Bronchial epithelial cell (primary cell): ENCODE results near the gene MACROH2A1. TPM values are rescaled to one million over a fixed set of nuclear protein-coding genes. Genes with fewer than 3 reads are reported as not detected.

Source experiments
- DNase-seq: peaks from one replicate; pipeline ENCODE4 v3.0.0-alpha.2; 2010; ENCODE audit warnings: low read depth
- FAIRE-seq: peaks from 2 replicates; lab custom pipeline; 2011; peaks lifted over from hg19 to GRCh38; lab: Jason Lieb, UNC
- H3K27me3 ChIP-seq: 2 replicates; pipeline ENCODE4 v1.5.1; 2011; ENCODE audit warnings: low read length; ENCODE audit not compliant: control insufficient read depth, insufficient read depth
- H3K36me3 ChIP-seq: 2 replicates; pipeline ENCODE4 v1.5.1; 2011; ENCODE audit warnings: low read length; ENCODE audit not compliant: control insufficient read depth, insufficient read depth
- H3K4me3 ChIP-seq: 2 replicates; pipeline ENCODE4 v1.5.1; 2011; ENCODE audit warnings: mild to moderate bottlenecking, low read depth, low read length, control low read depth
- CTCF ChIP-seq: IDR thresholded peaks from 2 replicates; pipeline ENCODE4 v1.5.1; 2011; ENCODE audit warnings: mild to moderate bottlenecking, moderate library complexity, low read length, control low read depth, inconsistent platforms; ENCODE audit not compliant: insufficient read depth, severe bottlenecking
- total RNA-seq: library from RNA; depleted of rRNA; stranded (reverse); fragments of >200 nt; gene quantifications from 2 replicates; pipeline ENCODE4 v1.2.1, GENCODE V29; 2014

Gene MACROH2A1
- total RNA-seq, 1 donor from 2014 or later: 257 TPM

DNA sequence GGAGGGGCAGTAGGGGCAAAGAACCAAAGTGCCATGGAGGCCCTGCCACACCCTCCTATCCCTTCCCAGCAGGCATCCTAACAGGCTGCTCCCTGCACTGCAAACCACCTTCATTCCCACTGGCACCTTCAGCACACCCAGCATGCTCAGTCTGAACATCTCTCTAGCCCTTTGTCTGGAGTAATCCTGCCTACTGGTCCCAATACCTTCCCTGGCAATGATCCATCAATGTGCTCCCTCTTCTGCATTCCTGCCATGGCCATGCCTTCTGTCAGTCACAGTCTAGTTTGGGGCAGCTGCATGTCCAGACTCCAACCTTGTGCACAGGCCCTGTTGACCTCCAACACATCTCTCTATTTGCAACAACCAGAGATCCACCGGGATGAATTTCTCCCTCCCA is 4.9 kb downstream of the MACROH2A1 start:
- Histone ChIP-seq H3K36me3 (peaks cover 5% of the 10 kb centered on the region), H3K4me3 (no peak overlapping the region), H3K27me3 (no peaks in the 10 kb centered on the region)
- DNase-seq (no peak), FAIRE-seq (no peak)
- TF ChIP-seq CTCF: no peak

- peaks cover 7% of the 10 kb centered on the region for H3K36me3 ChIP-seq
- FAIRE-seq: no peak
Observed at GRCh38 chr5:135393691-135394090, 5.3 kb downstream of the MACROH2A1 start.

GRCh38 chr5:135393229-135393628 is 5.8 kb downstream of the MACROH2A1 start:
- DNase-seq (no peak), FAIRE-seq (peak; percentile 64)
- peaks cover 7% of the 10 kb centered on the region for H3K36me3 ChIP-seq
- TF ChIP-seq CTCF: no peak
- H3K4me3 ChIP-seq: no peak overlapping the region
- no peaks in the 10 kb centered on the region for H3K27me3 ChIP-seq

More at GRCh38 chr5:135393691-135394090, 5.3 kb downstream of the MACROH2A1 start:
- no peaks in the 10 kb centered on the region for H3K27me3 ChIP-seq
- H3K4me3 ChIP-seq: no peak overlapping the region
- no peak for TF ChIP-seq CTCF
- DNase-seq: no peak

DNA sequence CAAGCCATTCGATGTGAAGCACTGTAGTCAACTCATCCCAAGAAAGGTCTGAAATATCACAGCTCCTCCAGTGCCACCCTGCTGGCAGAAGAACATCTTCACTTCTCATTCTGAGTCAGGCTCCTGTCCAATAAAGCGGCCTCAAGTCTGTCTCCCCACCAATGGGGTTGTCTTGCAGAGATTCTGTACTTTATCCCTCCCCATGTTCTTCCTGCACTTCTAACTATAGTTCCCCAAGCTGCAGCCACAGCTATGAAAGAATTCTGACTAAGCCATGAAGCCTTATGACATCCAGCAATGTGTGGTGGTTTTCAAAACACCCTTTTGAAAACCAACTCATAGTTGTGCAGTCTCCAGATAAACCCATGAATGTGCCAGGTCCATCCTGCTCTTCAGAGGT is 6.8 kb downstream of the MACROH2A1 start:
- Histone ChIP-seq H3K4me3 (no peak overlapping the region), H3K36me3 (peaks cover 9% of the 10 kb centered on the region), H3K27me3 (no peaks in the 10 kb centered on the region)
- no peak for TF ChIP-seq CTCF
- DNase-seq (no peak), FAIRE-seq (no peak)

- H3K36me3 ChIP-seq: peaks cover 9% of the 10 kb centered on the region
- FAIRE-seq (no peak), DNase-seq (no peak)
- no peak for TF ChIP-seq CTCF
- H3K27me3 ChIP-seq: no peaks in the 10 kb centered on the region
- no peak overlapping the region for H3K4me3 ChIP-seq
Observed at GRCh38 chr5:135391869-135392255, 7.2 kb downstream of the MACROH2A1 start.

DNA sequence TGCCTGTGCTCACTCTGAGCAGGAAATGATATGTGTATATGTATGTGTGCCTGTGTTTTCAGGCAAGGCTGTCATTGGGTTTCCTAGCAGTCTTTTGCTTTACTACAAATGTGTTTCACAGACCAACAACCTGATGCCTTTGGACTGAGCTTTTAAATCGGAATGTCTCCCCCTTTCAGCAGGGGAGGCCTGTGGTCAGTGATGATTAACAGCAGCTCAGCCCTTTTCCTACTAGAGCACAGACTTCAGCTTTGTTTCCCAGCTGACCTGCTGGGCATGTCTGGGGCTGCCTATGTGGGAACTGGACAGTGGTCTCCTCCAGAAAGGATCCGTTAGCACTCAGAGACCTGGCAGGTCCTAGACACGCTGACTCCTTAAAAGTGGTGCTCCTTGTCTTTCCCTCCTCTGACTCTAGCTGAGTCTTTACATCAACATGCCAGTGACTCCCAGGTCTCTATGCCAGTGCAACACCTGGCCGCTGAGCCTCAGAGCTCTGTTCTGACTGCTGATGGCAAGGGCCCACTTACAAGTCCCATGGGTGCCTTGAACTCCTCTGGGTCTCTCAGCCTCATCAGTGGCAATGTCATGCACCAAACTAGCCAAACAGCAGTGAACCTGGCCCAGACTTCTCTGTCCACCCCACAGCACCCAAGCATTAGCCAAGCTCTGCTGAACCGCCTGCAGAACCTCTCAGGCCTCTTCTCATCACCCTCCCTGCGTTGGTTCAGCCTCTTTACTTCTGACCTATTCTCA is 7.7 kb downstream of the MACROH2A1 start:
- peaks cover 9% of the 10 kb centered on the region for H3K36me3 ChIP-seq
- DNase-seq (no peak), FAIRE-seq (no peak)
- H3K4me3 ChIP-seq: no peak overlapping the region
- no peak for TF ChIP-seq CTCF
- H3K27me3 ChIP-seq: no peaks in the 10 kb centered on the region
